Measurements from ENCODE around the gene CATSPERZ. TPM values are rescaled to one million over a fixed set of nuclear protein-coding genes. Genes with fewer than 3 reads are reported as not detected.
A peak's percentile ranks its signal among the peaks of the same experiment; 100 is the strongest.

CATSPERZ gene
- total RNA-seq, 6 experiments from 2014 or later = not detected

DNA sequence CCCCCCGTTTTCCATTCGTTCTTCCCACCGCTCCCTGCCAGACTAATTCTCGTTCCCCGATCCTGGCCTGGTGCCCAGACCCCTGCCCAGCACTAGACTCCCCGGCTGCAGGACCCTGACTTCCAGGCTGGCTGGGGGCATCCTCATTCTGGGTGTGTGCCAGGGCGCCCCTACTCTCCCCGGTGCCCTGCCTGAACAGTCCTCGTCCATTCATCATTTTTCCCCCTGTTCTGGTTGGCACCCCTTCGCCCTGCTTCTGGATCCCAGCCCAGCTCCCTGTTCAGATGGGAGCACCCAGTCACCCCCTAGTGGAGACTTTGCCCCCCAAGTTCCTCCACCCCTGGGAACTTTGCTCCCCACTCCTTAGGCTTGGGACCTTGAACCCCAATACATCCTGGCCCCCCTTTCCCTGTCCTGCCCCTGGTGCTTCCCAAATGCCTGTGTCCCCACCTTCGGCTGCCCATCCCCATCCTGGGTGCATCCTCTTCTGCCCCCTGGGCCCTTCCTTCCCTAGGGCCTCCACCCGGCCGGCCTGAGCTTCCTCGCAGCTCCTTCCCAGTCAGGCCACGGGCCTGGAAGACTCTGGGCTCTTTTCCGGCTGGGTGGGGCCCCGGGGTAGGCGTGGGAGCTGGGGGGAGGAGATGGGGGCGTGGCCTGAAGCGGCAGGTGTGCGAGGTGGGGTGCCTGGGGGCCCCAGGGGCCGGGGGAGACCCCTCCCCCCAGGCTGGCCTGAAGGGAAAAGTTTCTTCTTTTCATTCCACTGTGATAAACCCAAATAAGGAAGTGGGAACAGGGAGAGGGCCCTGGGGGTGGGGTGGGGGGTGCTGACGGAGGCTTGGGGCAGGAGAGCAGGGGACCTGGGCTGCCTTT is 47.9 kb upstream of the CATSPERZ start:
- peak overlapping the region; percentile 72 to 87 (median 85) for H3K4me3 ChIP-seq
- no peaks in the 10 kb centered on the region for H3K27me3 ChIP-seq
- intact Hi-C loops (cut with DNase I) = no loop called here
- peaks cover 0 to 5% (median 0%) of the 10 kb centered on the region in 4 donors for H3K36me3 ChIP-seq
- TF ChIP-seq, protein P1, sequence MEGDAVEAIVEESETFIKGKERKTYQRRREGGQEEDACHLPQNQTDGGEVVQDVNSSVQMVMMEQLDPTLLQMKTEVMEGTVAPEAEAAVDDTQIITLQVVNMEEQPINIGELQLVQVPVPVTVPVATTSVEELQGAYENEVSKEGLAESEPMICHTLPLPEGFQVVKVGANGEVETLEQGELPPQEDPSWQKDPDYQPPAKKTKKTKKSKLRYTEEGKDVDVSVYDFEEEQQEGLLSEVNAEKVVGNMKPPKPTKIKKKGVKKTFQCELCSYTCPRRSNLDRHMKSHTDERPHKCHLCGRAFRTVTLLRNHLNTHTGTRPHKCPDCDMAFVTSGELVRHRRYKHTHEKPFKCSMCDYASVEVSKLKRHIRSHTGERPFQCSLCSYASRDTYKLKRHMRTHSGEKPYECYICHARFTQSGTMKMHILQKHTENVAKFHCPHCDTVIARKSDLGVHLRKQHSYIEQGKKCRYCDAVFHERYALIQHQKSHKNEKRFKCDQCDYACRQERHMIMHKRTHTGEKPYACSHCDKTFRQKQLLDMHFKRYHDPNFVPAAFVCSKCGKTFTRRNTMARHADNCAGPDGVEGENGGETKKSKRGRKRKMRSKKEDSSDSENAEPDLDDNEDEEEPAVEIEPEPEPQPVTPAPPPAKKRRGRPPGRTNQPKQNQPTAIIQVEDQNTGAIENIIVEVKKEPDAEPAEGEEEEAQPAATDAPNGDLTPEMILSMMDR (IDR thresholded peaks at IDR 0.05) = no peak
- TF ChIP-seq POLR2A (IDR thresholded peaks at IDR 0.05) = no peak
- peaks cover 0 to 25% (median 12%) of the 10 kb centered on the region in 4 donors for H3K4me1 ChIP-seq
- ATAC-seq (peak in 3 of 4 donors; percentile 1 to 16 (median 12)), DNase-seq (peak in 1 of 3 donors; percentile 44)
- H3K9me3 ChIP-seq = no peaks in the 10 kb centered on the region
- peak overlapping the region; percentile 44 to 69 (median 63) for H3K27ac ChIP-seq
- 11% methylated on average over 19 of the region's 23 CpGs for WGBS (ENCODE audit: insufficient coverage, low coverage, low lambda C conversion rate, missing lambda C conversion rate)

DNA sequence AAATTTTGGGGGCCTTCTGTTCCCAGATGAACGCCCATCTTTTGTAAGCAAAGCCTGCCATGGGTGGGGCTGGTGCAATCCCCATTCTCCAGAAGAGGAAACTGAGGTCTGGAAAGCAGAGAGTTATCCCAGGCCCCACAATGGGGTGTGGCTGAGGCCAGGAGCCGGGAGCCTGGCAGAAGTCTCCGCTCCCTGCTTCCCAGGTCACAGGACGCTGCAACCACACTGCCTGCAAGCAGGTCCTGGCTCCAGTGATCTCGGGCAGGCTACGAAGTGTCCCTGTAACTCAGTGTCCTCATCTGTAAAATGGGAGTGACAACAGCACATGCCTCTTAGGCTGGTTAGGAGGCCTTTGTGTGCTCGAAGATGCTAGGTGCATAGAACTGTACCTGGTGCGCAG is 47.1 kb upstream of the CATSPERZ start:
- ATAC-seq = no peak
- Histone ChIP-seq H3K36me3 (peaks cover 0 to 5% (median 0%) of the 10 kb centered on the region in 4 donors), H3K27ac (no peak overlapping the region), H3K27me3 (no peaks in the 10 kb centered on the region), H3K9me3 (no peaks in the 10 kb centered on the region), H3K4me3 (no peak overlapping the region), H3K4me1 (peaks cover 0 to 20% (median 10%) of the 10 kb centered on the region in 4 donors)
- WGBS (ENCODE audit: insufficient coverage, low coverage, low lambda C conversion rate, missing lambda C conversion rate) = 71% methylated on average over 6 of the region's 8 CpGs
- TF ChIP-seq, protein P1 (IDR thresholded peaks at IDR 0.05) = no peak
- TF ChIP-seq POLR2A (IDR thresholded peaks at IDR 0.05) = no peak
- intact Hi-C loops (cut with DNase I) = no loop called here
- DNase-seq = no peak

DNA sequence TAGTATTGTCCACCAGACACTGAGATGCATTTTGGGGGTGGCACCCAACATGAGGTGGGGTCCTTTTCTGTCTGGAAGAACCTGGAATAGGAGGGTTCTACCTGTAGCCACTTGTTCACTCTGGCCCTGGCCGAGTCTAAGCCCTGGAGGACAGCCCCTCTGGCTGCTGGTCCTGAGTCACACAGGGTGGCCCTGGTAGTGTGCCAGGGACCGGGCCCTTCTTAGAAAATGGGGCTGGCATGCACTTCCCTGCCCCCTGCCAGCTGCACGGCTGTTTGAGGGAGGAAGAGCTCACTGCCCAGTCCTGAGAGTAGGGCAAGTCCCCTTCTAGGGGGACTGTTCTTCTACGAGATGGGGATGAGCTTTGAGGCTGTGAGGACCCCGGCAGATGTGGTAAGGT is 46.7 kb upstream of the CATSPERZ start:
- intact Hi-C loops (cut with DNase I) = no loop called here
- Histone ChIP-seq H3K4me1 (peaks cover 0 to 20% (median 10%) of the 10 kb centered on the region in 4 donors), H3K9me3 (no peaks in the 10 kb centered on the region), H3K27me3 (no peaks in the 10 kb centered on the region), H3K27ac (no peak overlapping the region), H3K4me3 (no peak overlapping the region), H3K36me3 (peaks cover 0 to 5% (median 0%) of the 10 kb centered on the region in 4 donors)
- WGBS (ENCODE audit: insufficient coverage, low coverage, low lambda C conversion rate, missing lambda C conversion rate) = 61% methylated on average over 3 of the region's 5 CpGs
- no peak for ATAC-seq
- no peak for DNase-seq
- TF ChIP-seq, protein P1 (IDR thresholded peaks at IDR 0.05) = no peak
- no peak for TF ChIP-seq POLR2A (IDR thresholded peaks at IDR 0.05)

DNA sequence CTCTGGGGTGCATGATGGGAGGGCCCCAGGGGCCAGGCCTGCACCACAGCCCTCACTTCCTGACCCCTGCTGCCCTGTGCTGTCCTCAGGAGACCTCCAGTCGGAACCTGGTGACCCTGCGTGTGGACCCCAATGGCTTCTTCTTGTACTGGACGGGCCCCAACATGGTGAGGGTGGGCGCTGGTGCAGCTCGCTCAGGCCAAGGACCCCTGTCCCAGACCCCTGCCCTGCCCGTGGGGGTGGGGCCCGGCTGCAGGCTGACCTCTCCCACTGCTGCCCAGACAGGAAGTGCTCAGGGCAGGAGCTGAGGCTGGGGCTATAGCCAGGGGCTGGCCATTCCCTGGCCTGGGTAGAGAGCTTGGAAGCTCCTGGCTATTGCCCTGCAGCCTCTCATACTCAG is 45.8 kb upstream of the CATSPERZ start:
- Histone ChIP-seq H3K27ac (no peak overlapping the region), H3K4me1 (peaks cover 0 to 18% (median 8%) of the 10 kb centered on the region in 4 donors), H3K9me3 (no peaks in the 10 kb centered on the region), H3K36me3 (peaks cover 0 to 5% (median 0%) of the 10 kb centered on the region in 4 donors), H3K4me3 (no peak overlapping the region), H3K27me3 (no peaks in the 10 kb centered on the region)
- no peak for TF ChIP-seq POLR2A (IDR thresholded peaks at IDR 0.05)
- TF ChIP-seq, protein P1 (IDR thresholded peaks at IDR 0.05) = no peak
- ATAC-seq (no peak), DNase-seq (no peak)
- intact Hi-C loops (cut with DNase I) = no loop called here
- WGBS (ENCODE audit: insufficient coverage, low coverage, low lambda C conversion rate, missing lambda C conversion rate) = no CpG with 5 or more reads among the region's 7 CpGs

Data from right lobe of liver (tissue), 6 donors.